Epithelial cell of esophagus (primary cell): ENCODE data around the gene NIPA2.

Experiments
- DNase-seq: peaks from one replicate; pipeline ENCODE4 v3.0.0; 2010; ENCODE audit warnings: low read depth
- H3K4me3 ChIP-seq: 2 replicates; pipeline ENCODE4 v1.5.1; 2011; ENCODE audit warnings: mild to moderate bottlenecking, low read length, control low read depth
- CTCF ChIP-seq: IDR thresholded peaks from 2 replicates; pipeline ENCODE4 v1.5.1; 2011; ENCODE audit warnings: low read depth, mild to moderate bottlenecking, low read length, control low read depth, inconsistent platforms; ENCODE audit not compliant: insufficient read depth; ENCODE audit errors: missing control alignments

The NIPA2 gene

GRCh38 chr15:22895465-22896190, 57.2 kb downstream of the NIPA2 start:
- no peak overlapping the region for H3K4me3 ChIP-seq
- peak; percentile 99 for DNase-seq
- TF ChIP-seq CTCF, result no peak

GRCh38 chr15:22902046-22902445, 63.6 kb downstream of the NIPA2 start:
- TF ChIP-seq CTCF, result no peak
- no peak overlapping the region for H3K4me3 ChIP-seq
- DNase-seq, result no peak

- no peak for DNase-seq
- no peak overlapping the region for H3K4me3 ChIP-seq
- TF ChIP-seq CTCF, result no peak
Measured at GRCh38 chr15:22902578-22902977, 64.1 kb downstream of the NIPA2 start.

- no peak overlapping the region for H3K4me3 ChIP-seq
- DNase-seq, result no peak
- TF ChIP-seq CTCF, result no peak
Measured at GRCh38 chr15:22902981-22903380, 64.5 kb downstream of the NIPA2 start.

GRCh38 chr15:22903427-22903826, 65.0 kb downstream of the NIPA2 start:
- no peak overlapping the region for H3K4me3 ChIP-seq
- no peak for TF ChIP-seq CTCF
- no peak for DNase-seq

GRCh38 chr15:22903961-22904534, 65.6 kb downstream of the NIPA2 start:
- no peak for DNase-seq
- H3K4me3 ChIP-seq, result no peak overlapping the region
- no peak for TF ChIP-seq CTCF

GRCh38 chr15:22904736-22905135, 66.3 kb downstream of the NIPA2 start:
- TF ChIP-seq CTCF, result no peak
- DNase-seq, result no peak
- no peak overlapping the region for H3K4me3 ChIP-seq
